ENCODE data around the gene ORAI2.
A peak's percentile ranks its signal among the peaks of the same experiment; 100 is the strongest.

The ORAI2 gene

DNA sequence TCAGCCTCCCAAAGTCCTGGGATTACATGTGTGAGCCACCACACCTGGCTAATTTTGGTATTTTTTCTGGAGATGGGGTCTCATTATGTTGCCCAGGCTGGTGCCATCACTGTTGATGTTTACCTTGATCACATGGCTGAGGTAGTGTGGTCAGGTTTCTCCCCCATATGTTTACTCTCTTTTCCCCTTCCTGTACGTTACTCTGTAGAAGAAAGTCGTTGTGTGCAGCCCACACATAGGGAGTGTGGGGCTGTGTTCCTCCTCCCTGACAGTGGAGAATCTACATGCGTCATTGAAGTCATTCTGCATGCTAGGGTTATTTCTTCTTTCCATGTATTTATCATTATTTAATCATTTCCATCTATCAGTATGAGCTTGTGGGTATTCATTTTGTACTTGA, 16.3 kb upstream of the ORAI2 start:
- no peak for DNase-seq
- Histone ChIP-seq H3K4me3 (ENCODE audit: low read depth, low read length) (no peak overlapping the region), H3K27ac (no peak overlapping the region), H3K27me3 (ENCODE audit: insufficient read depth, low read depth, severe bottlenecking) (no peaks in the 10 kb centered on the region), H3K36me3 (peaks cover 64% of the 10 kb centered on the region), H3K9me3 (ENCODE audit: severe bottlenecking) (no peaks in the 10 kb centered on the region)
- TF ChIP-seq, protein P1, sequence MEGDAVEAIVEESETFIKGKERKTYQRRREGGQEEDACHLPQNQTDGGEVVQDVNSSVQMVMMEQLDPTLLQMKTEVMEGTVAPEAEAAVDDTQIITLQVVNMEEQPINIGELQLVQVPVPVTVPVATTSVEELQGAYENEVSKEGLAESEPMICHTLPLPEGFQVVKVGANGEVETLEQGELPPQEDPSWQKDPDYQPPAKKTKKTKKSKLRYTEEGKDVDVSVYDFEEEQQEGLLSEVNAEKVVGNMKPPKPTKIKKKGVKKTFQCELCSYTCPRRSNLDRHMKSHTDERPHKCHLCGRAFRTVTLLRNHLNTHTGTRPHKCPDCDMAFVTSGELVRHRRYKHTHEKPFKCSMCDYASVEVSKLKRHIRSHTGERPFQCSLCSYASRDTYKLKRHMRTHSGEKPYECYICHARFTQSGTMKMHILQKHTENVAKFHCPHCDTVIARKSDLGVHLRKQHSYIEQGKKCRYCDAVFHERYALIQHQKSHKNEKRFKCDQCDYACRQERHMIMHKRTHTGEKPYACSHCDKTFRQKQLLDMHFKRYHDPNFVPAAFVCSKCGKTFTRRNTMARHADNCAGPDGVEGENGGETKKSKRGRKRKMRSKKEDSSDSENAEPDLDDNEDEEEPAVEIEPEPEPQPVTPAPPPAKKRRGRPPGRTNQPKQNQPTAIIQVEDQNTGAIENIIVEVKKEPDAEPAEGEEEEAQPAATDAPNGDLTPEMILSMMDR (IDR thresholded peaks at IDR 0.05; ENCODE audit: low read depth, low read length) = no peak

DNA sequence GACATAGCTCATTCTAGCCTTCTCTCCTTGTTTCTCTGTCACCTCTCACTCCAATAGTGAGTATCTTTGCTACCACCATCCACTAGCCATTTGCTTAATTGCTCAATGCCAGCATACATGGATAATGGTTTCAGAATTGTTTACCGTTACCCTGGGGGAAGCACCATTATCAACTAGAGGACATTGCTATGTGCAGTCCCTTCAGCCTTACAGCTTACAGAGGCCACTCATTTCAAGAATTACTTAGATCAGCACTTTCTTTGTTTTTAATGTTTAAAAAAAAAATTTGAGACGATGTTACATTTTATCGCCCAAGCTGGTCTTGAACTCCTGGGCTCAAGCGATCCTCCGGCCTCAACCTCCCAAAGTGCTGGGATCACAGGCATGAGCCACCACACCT, 14.8 kb upstream of the ORAI2 start:
- H3K9me3 ChIP-seq (ENCODE audit: severe bottlenecking) = no peaks in the 10 kb centered on the region
- H3K4me3 ChIP-seq (ENCODE audit: low read depth, low read length) = no peak overlapping the region
- TF ChIP-seq, protein P1 (IDR thresholded peaks at IDR 0.05; ENCODE audit: low read depth, low read length) = no peak
- DNase-seq = no peak
- H3K27me3 ChIP-seq (ENCODE audit: insufficient read depth, low read depth, severe bottlenecking) = no peaks in the 10 kb centered on the region
- peaks cover 55% of the 10 kb centered on the region for H3K36me3 ChIP-seq
- no peak overlapping the region for H3K27ac ChIP-seq

DNA sequence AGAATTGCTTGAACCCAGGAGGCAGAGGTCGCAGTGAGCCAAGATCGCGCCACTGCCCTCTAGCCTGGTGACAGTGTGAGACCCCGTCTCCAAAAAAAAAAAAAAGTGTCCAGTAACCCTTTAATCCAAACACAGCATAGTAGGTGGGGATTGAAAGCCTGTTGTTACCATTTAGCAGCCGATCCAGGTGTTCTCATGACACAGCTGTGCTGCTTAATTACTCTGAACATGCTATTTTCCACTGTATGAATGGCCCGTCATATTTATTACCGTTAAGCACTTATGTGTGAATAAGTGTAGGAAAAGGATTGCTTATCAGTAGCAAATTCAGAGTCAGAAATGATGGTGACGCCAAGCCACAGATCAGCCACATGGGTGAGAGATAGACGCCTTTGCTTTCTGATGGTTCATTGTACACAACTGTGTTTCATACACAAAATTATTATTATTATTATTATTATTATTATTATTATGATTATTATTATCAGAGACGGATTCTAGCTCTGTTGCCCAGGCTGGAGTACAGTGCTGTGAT, 11.6 kb upstream of the ORAI2 start:
- peaks cover 50% of the 10 kb centered on the region for H3K36me3 ChIP-seq
- TF ChIP-seq, protein P1 (IDR thresholded peaks at IDR 0.05; ENCODE audit: low read depth, low read length) = no peak
- no peak overlapping the region for H3K27ac ChIP-seq
- DNase-seq = no peak
- H3K27me3 ChIP-seq (ENCODE audit: insufficient read depth, low read depth, severe bottlenecking) = no peaks in the 10 kb centered on the region
- no peak overlapping the region for H3K4me3 ChIP-seq (ENCODE audit: low read depth, low read length)
- H3K9me3 ChIP-seq (ENCODE audit: severe bottlenecking) = no peaks in the 10 kb centered on the region

DNA sequence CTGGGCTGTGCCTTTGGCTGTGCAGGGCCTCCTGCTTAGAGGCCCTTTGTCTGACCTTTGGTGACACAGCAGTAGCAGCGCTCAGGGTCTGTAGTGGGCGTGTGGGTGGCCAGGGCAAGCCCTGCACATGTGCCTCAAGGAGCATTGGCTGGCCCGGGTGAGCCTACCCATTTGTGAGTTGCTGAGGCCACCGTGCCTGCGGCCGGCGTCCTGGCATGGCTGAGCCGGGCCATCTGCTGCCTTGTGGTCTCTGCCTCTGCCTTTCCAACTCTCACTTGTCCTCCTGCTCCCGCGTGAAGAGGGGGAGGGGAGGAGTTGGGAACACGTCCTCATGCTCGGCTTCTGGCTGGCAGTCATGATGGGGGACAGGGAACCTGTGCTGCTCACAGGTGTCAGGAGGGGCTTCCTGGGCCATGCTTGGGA, 9.2 kb upstream of the ORAI2 start:
- Histone ChIP-seq H3K27me3 (ENCODE audit: insufficient read depth, low read depth, severe bottlenecking) (no peaks in the 10 kb centered on the region), H3K9me3 (ENCODE audit: severe bottlenecking) (no peaks in the 10 kb centered on the region), H3K4me3 (ENCODE audit: low read depth, low read length) (no peak overlapping the region), H3K36me3 (peaks cover 56% of the 10 kb centered on the region), H3K27ac (peak overlapping the region; percentile 90)
- TF ChIP-seq, protein P1 (IDR thresholded peaks at IDR 0.05; ENCODE audit: low read depth, low read length) = no peak
- peak; percentile 93 for DNase-seq

DNA sequence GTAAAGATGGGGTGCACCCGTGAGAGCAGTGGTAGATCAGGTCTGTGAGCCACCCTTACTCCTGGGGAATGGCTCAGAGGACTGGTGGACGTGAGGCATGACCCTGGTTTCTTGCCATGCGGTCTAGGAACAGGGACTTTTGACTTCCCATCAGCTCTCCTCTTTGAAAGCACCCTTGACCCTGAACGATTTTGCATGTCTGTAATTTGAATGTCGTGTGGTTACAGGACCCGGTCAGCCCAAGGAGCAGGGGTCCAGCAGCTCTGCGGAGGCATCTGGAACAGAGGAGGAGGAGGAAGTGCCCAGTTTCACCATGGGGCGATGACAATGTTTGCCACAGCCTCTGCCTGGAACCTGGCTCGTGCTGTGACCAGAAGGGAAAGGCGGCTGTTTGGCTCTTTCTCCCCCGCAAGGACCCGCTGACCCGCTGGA, 8.6 kb upstream of the ORAI2 start:
- DNase-seq = no peak
- Histone ChIP-seq H3K36me3 (peaks cover 55% of the 10 kb centered on the region), H3K27ac (peak overlapping the region; percentile 90), H3K27me3 (ENCODE audit: insufficient read depth, low read depth, severe bottlenecking) (no peaks in the 10 kb centered on the region), H3K9me3 (ENCODE audit: severe bottlenecking) (no peaks in the 10 kb centered on the region), H3K4me3 (ENCODE audit: low read depth, low read length) (no peak overlapping the region)
- TF ChIP-seq, protein P1 (IDR thresholded peaks at IDR 0.05; ENCODE audit: low read depth, low read length) = no peak

DNA sequence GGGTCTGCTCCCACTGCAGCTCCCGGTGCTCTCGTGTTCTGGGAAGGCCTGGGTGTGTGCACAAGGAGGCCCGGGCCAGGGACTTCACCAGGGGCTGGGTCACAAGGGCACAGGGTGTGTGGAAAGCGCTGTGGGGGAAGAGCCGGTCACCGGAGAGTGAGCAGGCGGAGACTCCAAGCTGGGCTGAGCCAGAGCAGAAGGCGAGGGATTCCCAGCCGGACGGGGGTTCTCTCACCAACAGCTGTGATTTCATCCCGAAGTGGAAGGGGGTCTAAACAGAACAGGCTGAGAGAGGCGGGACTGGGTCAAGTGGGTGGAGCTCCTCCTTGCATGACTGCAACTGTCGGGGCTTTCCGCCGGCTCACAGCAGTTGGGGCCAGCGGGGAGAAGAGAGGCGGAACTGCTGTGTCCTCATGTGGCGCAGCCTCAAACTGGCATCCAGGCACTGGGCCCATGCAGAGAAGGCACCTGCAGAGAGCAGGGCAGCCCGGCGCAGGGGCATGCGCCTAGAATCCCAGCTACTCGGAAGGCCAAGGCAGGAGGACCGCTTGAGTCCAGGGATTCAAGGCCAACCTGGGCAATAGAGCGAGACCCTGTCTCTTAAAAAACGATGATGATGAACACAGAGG, 7.6 kb upstream of the ORAI2 start:
- no peaks in the 10 kb centered on the region for H3K27me3 ChIP-seq (ENCODE audit: insufficient read depth, low read depth, severe bottlenecking)
- TF ChIP-seq, protein P1 (IDR thresholded peaks at IDR 0.05; ENCODE audit: low read depth, low read length) = no peak
- peak overlapping the region; percentile 90 for H3K27ac ChIP-seq
- H3K4me3 ChIP-seq (ENCODE audit: low read depth, low read length) = no peak overlapping the region
- no peaks in the 10 kb centered on the region for H3K9me3 ChIP-seq (ENCODE audit: severe bottlenecking)
- peaks cover 46% of the 10 kb centered on the region for H3K36me3 ChIP-seq
- DNase-seq = peak; percentile 97
